Astrocyte (in vitro differentiated cells and primary cell): Measurements from ENCODE around the gene PRDX3.

Experiments
- CTCF ChIP-seq: IDR thresholded peaks from 2 replicates; pipeline ENCODE4 v1.5.1; 2011; ENCODE audit warnings: low read depth, mild to moderate bottlenecking, inconsistent platforms, low read length, moderate library complexity; ENCODE audit not compliant: insufficient read depth
- EZH2 ChIP-seq: IDR thresholded peaks from 2 replicates; pipeline ENCODE4 v1.6.1; 2012; ENCODE audit warnings: mild to moderate bottlenecking, low read length, inconsistent platforms; ENCODE audit not compliant: insufficient read depth

DNA sequence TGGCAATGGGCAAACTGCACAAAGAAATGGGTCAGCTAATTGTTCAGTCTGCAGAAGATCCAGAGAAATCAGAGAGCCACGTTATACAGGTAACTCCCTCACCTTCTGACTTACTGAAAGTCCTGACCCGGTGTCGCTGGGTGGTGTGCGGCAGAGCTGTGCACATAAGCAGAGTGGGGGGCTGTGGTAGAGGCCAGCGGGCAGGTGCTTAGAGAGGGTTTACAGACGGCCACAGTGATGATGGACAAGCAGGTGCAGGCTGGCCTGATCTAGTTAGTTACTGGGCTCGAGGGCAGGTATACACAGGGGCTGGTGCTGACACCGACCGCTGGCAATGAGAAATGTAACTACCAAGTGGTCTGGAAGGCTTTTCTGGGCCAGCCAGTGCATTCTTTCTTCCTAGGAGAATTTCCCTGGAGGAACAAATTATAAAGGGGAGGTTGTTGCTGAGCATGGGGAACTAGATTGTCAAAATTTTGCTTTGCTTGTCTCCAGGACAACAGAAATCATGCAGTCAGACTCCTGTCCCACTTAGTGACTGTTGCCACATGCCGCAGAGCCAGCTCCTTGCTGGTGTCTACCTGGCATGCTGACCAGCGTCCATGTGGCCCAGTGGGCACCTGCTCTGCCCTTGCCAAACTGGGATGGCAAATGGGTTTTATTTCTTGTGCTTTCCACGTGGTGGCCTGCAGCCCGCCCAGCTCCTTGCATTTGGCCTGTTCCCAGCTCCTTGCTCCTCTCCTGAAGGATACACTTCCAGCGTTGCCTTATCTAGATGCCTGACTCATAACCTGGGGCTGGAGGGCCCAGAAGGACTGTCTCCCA is 45.9 kb downstream of the PRDX3 start:
- TF ChIP-seq CTCF (no peak), EZH2 (no peak)
